Measurements from ENCODE around the gene JAG2. TPM values are rescaled to one million over a fixed set of nuclear protein-coding genes. Genes with fewer than 3 reads are reported as not detected.

JAG2 gene
- total RNA-seq, 2 donors from 2014 or later, result 22.4 to 25.5 TPM

GRCh38 chr14:105204931-105205672, 36.5 kb upstream of the JAG2 start:
- DNase-seq (no peak), ATAC-seq (peak in 1 of 2 donors; percentile 29)

GRCh38 chr14:105204206-105204930, 35.8 kb upstream of the JAG2 start:
- ATAC-seq, result peak; percentile 47 to 79
- intact Hi-C loops (cut with DNase I), result loop anchor here (5.0 to 10.0 kb wide), 3 partner anchors 78 to 320 kb away; partner anchors contain the start of gene TMEM121 (in 1 of the 2)
- DNase-seq, result peak; percentile 66

More at GRCh38 chr14:105204931-105205672, 36.5 kb upstream of the JAG2 start:
- intact Hi-C loops (cut with DNase I), result loop anchor here (5.0 to 10.0 kb wide), 3 partner anchors 77 to 320 kb away; partner anchors contain the start of gene TMEM121 (in 1 of the 2)

GRCh38 chr14:105203701-105204100, 35.1 kb upstream of the JAG2 start:
- no peak for ATAC-seq
- intact Hi-C loops (cut with DNase I), result loop anchor here (5.0 to 10.0 kb wide), 3 partner anchors 79 to 321 kb away; partner anchors contain the start of gene TMEM121 (in 1 of the 2)
- no peak for DNase-seq

GRCh38 chr14:105203057-105203531, 34.5 kb upstream of the JAG2 start:
- DNase-seq (peak; percentile 80), ATAC-seq (peak; percentile 47 to 60)
- intact Hi-C loops (cut with DNase I), result loop anchor here (5.0 to 10.0 kb wide), 3 partner anchors 79 to 322 kb away; partner anchors contain the start of gene TMEM121 (in 1 of the 2)

- DNase-seq (no peak), ATAC-seq (no peak)
- intact Hi-C loops (cut with DNase I), result loop anchor here (5.0 to 10.0 kb wide), 3 partner anchors 80 to 323 kb away; partner anchors contain the start of gene TMEM121 (in 1 of the 2)
These were observed 33.4 kb upstream of the JAG2 start for GRCh38 chr14:105201925-105202513.

GRCh38 chr14:105201156-105201924, 32.8 kb upstream of the JAG2 start:
- ATAC-seq (no peak), DNase-seq (no peak)
- intact Hi-C loops (cut with DNase I), result loop anchor here (5.0 to 10.0 kb wide), 3 partner anchors 81 to 323 kb away; partner anchors contain the start of gene TMEM121 (in 1 of the 2)

GRCh38 chr14:105200641-105201040, 32.1 kb upstream of the JAG2 start:
- DNase-seq, result no peak
- no peak for ATAC-seq
- intact Hi-C loops (cut with DNase I), result loop anchor here (5.0 to 10.0 kb wide), 3 partner anchors 82 to 324 kb away; partner anchors contain the start of gene TMEM121 (in 1 of the 2)

- DNase-seq (no peak), ATAC-seq (no peak)
- intact Hi-C loops (cut with DNase I), result loop anchor here (5.0 to 10.0 kb wide), 3 partner anchors 82 to 325 kb away; partner anchors contain the start of gene TMEM121 (in 1 of the 2)
These were observed 31.5 kb upstream of the JAG2 start for GRCh38 chr14:105200074-105200473.

GRCh38 chr14:105199093-105199492, 30.5 kb upstream of the JAG2 start:
- DNase-seq (peak; percentile 76), ATAC-seq (peak; percentile 3 to 10)
- intact Hi-C loops (cut with DNase I), result no loop called here

- DNase-seq (no peak), ATAC-seq (no peak)
- intact Hi-C loops (cut with DNase I), result no loop called here
These were observed 30.0 kb upstream of the JAG2 start for GRCh38 chr14:105198588-105198987.

GRCh38 chr14:105197211-105197641, 28.6 kb upstream of the JAG2 start:
- peak; percentile 69 for DNase-seq
- ATAC-seq, result peak; percentile 22 to 39

GRCh38 chr14:105196265-105196960, 27.8 kb upstream of the JAG2 start:
- ATAC-seq (peak; percentile 45 to 51), DNase-seq (peak; percentile 71)

More at GRCh38 chr14:105197211-105197641, 28.6 kb upstream of the JAG2 start:
- intact Hi-C loops (cut with DNase I), result no loop called here

GRCh38 chr14:105195522-105196264, 27.1 kb upstream of the JAG2 start:
- ATAC-seq, result no peak
- DNase-seq, result no peak
- intact Hi-C loops (cut with DNase I), result no loop called here

More at GRCh38 chr14:105196265-105196960, 27.8 kb upstream of the JAG2 start:
- intact Hi-C loops (cut with DNase I), result no loop called here

GRCh38 chr14:105195051-105195450, 26.5 kb upstream of the JAG2 start:
- intact Hi-C loops (cut with DNase I), result no loop called here
- ATAC-seq, result no peak
- no peak for DNase-seq

GRCh38 chr14:105193916-105194782, 25.6 kb upstream of the JAG2 start:
- ATAC-seq (no peak), DNase-seq (no peak)
- intact Hi-C loops (cut with DNase I), result no loop called here

Data from left cardiac atrium (tissue), 4 donors.